ENCODE measurements around the gene TNK1.

TNK1 gene

DNA sequence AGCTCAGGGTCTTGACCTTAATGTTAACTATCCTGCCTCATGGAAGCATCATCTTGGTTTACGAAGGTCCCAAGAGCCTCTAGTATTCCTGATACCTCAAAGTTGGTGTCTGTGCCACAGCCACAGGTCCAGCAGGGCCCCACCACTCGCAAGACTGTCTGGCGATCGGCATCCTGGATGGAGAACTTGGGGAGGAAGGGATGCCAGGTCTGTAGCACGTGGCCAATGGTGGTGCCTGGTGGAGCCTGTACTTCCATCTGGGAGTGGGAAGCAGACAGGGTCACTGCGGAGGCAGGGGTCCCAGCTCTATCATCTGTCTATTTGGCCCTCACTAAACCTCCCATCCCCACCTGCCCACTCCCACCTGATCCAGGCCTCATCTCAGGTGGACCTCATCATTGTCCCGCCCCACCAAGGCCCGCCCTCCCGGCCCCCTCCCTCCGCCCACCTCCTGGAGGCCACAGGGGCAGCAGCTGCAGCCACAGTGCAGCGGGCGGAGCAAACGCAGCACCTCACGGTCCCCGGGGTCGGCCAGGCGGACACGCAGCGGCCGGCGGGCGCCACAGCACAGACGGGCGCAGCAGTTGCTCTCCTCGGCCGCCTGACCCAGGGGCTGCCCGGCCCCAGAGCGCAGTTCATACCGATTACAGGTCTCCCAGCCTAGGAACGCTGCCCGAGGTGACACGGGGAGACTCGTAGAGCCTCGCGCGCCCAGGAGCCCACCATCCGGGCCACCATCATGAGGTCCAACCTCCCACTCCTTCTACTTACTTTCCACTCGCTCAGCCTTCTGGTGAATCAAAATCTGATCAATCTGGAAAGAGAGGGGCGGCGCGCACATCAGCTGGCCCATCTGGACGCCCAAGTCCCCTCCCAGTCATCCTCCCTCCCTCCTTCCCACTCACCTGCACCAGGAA, 12.1 kb downstream of the TNK1 start:
- no peak for DNase-seq

DNA sequence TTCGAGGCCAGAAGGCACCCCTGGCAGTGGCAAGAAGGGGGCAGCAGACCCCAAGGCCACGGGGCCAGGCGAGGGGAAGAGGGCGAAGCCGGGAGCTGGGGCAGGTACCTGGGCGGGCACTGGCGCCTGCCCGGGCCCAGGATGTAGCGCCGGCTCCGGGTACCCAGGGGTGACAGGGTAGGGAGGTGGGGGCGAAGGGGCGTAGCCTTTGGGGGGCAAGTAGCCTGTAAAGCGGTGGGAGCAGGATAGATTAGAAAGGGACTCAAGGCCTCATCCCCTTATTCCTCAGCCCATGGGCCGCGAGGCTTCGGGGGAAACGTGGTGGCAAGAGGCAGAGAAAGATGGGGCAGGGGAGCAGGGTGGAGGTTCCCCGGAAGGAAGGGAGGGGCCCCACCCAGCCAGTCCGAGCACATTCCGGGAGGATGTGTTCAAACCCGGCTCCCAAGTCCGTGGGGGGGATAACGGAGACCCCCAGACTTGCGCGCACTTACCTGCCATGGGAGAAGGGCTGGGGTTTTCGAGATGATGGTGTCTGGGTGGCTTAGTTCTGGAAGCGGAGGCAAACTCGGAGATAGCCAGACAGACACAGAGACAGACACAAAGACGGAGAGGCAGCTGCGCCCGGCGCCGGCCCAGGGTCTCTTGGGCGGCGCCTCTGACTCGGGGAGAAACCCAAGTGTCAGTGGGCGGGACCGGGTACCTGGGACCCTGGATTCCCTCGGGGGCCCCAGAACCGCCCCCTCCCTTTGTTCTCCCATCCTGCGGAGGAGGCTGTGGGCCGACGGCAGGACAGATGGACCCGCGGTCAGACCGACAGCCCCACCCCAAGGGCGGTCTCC, 12.9 kb downstream of the TNK1 start:
- DNase-seq, result no peak

DNA sequence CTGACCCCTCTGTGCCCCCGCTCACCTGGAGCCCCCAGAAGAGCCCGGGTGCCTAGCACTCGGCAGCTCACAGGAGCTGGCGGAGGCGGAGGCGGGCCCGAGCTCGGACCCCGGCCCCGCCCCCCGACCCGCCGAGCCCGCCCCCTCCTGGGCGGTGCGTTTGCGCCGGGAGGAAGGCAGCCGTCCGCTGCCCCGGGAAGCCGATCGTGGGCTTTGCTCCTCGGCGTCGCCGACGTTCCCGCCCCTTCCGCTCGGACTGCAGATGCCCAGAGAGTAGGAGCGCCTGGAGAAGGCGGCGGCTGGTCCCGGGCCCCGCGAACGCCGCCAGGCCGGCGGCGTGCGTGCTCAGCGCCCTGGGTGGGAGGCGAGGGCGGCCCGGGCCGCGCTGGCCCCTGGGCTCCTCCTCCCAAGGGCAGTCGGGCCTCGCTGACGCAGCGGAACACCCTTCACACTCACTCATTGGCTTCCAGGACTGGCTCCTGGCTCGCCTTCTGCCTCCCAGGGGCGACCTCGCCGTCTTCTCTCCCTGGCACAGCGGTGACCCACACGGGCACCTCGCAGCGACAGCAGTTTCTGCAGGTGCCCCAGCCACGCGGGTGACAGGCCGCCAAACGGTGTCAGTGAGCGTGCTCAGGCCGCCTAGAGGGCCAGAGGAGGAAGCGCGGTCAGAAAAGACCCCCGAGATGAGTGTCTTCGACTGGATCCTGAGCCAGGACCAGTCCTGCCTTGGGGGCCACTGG, 13.7 kb downstream of the TNK1 start, which contains the start of gene PLSCR3:
Gene PLSCR3 (minus strand): TSS at position 74 of the 740 bp plus-strand sequence. CDS start 415 bp downstream, outside the sequence.
- DNase-seq, result peak; percentile 29

DNA sequence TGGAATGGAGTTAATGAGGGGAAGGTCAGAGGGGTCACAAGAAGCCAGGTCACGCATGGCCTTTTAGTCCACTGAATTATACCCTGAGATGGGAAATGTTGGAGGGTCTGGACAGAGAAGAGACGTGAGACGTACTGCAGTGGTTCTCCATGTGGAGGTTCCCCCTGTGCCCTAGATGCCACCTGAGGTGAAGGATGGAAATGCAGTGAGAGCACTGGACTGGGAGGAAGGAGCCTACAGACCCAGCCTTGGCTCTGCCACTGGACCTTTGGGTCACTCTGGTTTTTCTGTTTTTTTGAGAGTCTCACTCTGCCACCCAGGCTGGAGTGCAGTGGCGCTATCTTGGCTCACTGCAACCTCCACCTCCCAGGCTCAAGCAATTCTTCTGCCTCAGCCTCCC, 15.3 kb downstream of the TNK1 start:
- DNase-seq, result no peak

DNA sequence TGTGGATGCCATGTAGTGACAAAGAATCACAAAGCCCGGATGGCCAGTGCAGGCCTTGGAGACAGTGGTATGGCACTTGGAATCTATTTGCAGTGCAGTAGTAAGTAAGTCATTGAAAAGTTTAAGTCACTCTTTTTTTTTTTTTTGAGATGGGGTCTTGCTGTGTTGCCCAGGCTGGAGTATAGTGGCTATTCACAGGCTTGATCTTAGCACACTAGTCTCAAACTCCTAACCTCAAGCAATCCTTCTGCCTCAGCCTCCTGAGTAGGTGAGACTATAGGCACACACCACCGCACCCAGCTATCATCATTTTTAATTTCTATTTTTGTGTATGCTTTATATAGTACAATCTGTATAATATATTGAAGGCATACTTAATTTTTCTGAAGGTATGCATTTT, 17.7 kb downstream of the TNK1 start:
- DNase-seq, result no peak

DNA sequence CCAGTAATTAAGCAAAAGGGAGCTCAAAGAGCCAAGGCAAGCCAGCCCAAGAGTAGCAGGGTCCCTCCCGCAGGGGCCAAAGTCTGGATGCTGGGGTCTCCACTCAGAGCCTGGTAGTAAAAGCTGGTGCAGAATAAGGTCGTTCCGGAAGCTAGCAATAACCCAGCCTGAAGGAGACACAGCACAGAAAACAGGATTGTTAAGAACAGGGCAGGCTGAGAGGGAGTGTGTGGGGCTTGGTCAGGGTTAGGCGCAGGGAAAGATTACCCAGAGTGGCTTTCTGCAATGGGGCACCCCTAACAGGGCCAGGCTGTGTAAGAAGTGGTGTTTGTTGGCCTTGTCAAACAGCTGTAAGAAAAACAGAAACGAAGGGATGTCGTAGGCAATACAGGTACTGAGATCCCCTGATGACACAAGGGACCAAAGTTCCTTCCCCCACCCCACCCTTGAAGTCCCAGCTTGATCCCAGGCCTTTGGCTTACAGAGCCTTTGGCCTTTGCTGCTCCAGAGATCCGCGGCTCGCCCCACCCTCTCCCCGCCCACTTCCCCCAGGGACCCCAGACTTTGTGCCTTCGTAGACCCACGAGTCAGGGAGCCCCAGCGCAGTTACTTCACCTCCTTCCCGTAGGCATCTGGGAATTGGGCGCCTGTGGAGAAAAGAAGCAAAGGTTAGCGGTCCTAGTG, 22.3 kb downstream of the TNK1 start:
- DNase-seq, result no peak

DNA sequence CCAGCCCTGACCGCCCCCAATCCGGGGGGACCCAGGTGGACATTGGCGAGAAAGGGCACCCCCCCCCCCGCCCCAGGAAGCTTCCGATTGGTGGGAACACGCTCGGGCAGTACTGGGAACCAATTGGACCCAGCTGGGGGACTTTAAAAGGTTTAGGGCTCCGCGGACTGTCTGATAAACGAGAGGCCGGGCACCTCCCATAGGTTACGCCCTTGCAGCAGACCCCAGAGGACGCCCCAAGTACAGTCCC, 22.8 kb downstream of the TNK1 start:
- DNase-seq, result no peak

DNA sequence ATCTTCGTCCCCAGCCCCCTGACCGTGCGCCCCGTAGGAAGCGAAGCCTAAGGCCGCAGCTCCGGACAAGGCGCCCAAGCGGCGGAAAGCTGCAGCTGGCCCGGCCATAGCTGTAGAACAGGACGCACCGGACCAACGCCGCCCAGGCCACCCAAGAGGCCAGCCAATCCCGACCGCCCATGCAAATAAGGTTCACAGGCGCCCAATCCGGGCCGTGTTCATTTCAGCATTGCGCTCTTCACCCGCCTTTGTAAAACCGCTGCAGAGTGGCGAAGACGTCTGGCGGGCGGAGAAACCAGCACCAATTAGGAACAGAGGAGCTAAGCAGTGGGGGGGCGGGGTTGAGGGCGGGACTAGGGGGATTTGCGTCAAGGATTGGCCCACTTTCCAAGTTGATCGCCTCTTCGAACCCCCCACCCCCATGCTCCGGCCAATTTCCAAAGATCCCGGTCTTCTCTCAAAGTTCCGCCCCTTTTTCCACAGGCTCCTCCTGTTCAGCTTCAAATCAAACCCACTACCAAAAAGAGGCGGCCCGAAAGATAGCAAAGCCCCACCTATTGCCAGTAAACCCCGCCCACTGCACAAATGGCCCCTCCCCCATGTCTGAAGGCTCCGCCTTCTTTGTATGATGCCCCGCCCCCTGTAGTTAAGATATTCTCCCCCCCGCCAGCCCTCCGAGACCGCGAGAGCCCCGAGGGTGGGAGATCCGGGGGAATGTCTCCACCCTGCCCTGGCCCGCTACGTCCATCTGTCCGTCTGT, 23.3 kb downstream of the TNK1 start, which contains the start of gene TMEM256:
Gene TMEM256 (minus strand): TSS at position 121 of the 760 bp plus-strand sequence. CDS start 13 bp downstream, at position 108.
- peak; percentile 89 for DNase-seq

DNA sequence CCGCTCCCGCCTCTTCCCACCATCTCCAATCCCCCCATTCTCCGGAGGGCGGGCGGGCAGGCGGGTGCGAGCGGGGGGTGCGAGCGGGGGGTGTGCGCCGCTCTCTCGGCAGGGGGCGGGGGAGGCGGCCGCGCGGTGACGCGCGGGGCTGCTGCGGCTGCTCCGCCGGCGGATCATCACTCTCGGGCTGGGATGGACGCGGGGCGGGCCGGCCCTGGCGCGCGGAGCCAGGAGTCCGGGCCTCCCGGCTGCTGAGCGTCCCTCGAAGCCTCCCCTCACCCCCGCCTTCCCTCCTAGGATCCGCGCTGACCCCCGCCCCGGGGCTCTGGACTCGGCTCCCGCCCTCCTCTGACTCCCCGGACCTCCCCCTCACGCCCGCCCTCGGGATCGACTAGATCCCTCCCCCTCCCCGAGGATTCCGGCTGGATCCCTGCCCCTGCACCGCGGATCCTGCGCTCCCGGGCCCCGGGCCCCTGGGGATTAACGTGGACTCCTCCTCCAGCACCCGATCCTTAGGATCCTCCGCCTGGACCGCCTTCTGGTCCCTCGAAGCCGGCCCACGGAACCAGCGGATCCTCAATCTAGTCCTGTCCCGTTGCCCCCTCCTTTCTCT, 24.0 kb downstream of the TNK1 start:
- no peak for DNase-seq

DNA sequence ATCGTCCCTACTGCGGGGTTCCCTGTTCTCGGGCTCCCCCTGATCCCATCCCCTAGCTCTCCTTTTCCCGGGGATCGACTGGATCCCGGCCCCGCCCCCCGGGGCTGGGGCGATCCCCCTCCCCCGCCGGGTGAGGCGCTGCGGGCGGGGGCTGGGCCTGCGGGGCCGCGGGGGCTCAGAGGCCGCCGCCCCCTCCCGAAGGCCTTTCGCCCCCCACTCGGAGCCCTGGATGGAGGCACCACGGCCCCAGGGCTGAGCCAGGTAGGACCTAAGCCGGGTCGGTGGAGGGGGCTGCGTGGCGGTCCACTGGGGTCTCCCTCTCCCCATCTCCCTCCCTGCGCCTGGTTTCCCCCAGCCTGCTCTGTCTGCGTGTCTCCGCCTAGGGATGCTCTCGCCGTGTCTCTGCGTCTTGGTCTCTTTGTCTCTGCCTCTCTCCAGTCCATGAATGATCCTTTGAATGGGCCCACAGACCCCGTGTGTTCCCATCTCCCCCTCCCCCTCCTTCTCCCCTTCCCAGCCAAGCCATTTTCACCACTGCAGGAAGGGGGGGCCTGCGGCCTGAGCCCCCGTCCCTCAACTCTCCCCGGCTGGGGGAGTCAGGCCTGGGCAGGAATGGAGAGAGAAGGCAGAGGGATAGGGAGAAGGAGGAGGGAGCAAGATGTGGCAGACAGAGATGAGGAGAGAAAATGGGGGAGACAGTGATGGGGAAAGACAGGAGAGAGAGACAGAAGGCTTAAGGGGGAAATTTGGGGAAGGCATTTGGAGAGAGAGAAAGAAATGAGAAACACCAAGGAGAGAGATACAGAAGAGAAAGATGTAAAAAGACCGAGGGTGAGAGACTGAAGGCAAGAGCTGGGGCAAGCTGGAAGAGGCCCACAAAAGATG, 24.7 kb downstream of the TNK1 start:
- DNase-seq, result no peak

DNA sequence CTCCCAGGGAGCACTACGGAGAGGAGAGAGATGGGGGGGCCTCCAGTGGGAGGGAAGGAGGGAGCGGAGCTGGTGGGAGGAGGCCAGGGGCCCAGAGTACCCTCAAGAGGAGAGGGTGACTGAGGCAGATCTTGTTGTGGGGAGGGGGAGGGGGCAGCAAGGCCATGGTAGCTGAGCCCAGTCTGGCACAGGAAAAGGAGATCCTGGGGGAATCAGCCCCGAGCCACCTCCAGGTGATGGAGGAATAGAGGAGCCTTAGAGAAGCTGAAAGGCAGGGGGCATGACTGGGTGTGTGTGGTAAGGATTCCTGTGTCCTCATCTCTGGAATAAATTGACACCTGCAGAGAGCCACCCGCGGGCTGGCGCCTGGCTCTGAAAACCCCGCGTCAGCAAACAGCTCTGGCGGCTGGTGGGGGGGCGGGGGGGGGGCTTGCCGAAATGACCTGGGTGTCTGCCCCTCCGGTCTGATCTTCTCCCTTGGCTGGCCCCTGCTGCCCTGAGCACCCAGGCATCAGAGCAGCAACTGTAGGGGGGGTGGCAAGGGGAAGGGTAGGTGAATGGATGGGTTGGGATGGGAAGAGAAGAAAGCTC, 25.4 kb downstream of the TNK1 start:
- no peak for DNase-seq

DNA sequence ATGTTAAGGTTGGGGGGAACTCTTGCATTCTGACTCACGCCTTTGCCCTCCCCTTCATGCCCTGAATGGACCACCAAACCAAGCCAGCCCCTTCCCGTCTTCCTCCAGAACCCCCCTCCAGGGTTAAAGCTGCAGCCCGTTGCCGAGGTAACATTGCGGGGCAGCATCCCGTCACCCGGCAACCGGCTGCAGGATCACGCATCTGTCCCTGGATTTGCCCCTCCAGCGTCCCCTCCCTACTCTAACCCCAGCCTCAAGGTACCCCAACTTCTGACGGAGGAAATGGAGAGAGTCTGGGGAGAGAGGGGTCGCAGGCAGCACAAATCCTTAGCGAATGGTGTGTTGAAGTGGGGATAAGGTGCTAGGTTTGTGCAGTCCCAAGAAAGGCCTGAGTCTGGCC, 26.2 kb downstream of the TNK1 start:
- no peak for DNase-seq

DNA sequence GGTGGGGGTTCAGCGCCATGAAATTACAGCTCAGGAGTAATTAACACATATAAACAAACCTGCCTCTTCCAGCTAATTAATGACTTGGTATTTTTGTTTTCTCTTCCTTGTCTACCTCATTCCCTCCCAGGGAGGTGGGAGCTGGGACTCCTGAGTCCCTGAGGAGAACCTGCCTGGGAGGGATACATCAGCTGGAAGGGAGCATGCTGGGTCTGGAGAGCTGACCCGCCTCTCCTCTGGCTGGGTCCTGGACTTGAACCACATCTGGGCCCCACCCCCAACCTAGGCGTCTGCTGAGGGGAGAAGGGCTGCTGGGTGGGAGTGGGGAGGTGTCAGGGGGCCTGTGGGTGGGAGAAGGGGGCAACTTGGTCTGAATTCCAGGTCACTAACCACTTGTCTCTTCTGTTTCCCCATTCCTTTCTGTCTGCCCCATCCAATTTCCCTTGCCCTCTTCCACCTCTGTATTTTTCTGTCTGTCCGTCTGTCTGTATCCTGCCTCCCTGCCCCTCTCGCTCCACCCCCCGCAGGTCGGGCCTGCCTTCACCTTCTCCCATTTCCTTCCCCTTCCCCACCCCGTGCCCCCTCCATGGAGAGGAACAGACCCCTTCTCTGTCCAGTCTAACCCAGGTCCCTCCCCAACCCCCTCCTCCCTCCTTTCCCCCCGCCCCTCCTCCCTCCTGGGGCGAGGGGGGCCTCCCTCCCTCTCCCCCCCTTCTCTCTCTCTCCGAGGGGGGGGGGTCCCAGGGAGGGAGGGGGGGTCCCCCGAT, 26.8 kb downstream of the TNK1 start, which contains the start of gene NLGN2:
Gene NLGN2 (plus strand): TSS at position 361 of the 767 bp plus-strand sequence. CDS start 411 bp downstream, outside the sequence.
- DNase-seq, result no peak

DNA sequence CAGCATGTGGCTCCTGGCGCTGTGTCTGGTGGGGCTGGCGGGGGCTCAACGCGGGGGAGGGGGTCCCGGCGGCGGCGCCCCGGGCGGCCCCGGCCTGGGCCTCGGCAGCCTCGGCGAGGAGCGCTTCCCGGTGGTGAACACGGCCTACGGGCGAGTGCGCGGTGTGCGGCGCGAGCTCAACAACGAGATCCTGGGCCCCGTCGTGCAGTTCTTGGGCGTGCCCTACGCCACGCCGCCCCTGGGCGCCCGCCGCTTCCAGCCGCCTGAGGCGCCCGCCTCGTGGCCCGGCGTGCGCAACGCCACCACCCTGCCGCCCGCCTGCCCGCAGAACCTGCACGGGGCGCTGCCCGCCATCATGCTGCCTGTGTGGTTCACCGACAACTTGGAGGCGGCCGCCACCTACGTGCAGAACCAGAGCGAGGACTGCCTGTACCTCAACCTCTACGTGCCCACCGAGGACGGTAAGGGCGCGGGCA, 27.4 kb downstream of the TNK1 start:
- DNase-seq, result no peak

DNA sequence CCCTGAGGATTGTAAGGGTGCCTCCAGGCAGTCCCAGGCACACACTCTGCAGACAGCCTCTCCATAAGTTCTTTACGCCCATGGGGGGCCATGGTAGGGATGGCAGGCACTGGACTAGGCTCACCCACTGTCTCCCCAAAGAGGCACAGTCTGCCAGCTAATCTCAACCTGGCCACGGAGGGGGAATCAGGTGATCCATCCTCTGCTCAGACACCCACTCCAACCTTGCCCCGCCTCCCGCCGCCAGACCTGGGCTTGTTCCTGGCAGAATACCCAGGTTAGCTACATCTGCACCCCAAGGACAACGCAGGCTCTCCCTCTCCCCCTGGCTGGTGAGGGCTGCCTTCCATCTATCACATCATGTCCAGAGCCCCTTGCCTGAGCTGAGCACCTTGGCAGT, 28.0 kb downstream of the TNK1 start:
- no peak for DNase-seq

DNA sequence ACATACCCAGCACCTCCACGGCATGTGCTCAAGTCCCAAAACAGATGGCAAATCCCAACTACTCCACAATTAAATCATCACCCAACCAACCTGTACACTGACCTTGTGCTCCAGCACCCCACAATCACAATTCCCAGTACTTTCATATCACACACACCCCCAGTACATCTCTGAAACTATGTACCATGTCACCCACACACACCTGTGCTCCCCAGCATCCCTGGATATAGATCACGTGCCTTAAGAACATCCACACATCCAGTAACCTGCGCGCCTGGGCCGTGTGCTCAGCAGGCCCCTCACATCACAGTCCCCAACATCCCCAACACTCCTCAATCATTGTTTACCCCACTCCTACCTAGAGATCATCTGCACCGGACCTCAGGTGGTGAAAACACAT, 28.8 kb downstream of the TNK1 start:
- DNase-seq, result no peak

DNA sequence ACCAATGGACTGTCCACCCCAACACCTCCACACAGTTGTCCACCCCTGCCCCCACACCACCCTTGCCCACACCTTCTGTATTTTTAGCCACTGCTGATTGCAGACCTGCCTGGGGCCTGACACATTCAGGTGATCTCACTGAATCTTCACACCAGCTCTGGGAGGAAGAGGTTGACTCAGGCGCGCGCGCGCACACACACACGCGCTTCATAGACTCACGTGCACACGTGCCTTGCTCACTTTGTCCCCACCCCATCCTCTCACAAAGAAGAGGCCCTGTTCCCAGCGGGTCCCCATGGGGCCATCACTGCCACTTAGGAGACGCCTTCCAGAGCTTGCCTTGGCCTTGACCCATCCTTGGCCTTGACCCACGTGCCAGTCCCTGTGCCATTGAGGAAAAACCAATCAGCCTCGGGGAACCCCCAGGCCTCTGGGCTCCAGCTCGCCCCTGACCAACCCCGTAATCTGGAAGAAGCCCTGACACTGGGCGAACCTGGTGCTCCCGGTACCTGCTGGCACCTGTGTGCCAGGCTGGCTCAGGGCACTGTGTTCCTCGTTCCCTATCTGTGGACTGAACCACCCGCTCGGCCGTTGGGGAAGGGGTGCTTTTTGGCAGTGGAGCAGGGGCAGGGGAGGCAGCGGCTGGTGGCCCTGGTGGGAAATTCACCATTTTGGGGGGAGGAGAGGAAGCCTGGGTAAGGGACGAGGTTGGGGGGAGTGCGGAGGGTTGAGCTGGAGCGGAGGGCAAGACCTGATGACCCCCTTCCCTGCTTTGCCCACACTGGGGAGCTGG, 29.9 kb downstream of the TNK1 start:
- no peak for DNase-seq

DNA sequence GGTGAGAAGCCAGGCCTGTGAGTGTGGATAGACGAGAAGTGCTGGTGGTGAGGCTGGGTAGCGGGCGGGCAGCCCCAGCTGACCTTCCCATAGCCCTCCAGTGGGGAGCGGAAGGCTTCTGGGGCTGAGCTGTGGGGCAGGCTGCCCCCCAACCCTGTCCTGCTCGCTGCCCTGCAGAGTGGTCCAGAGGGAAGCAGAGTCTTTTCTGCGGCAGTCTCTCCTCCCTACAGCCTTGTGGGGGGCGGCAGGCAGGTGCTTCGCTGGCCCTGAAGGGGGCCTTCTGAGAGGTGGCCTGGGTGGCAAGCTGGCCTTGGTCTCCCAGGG, 30.5 kb downstream of the TNK1 start:
- DNase-seq, result no peak

Measured in NCI-H2029 (cell line).